Endodermal cell (in vitro differentiated cells): ENCODE results near the gene PTPRS. TPM values are rescaled to one million over a fixed set of nuclear protein-coding genes. Genes with fewer than 3 reads are reported as not detected.
"Not testable (repeated sequence)": the region's sequence is repeated elsewhere in the genome, so short reads cannot be mapped to it uniquely, and the experiment has no call there.

Experiments used
- DNase-seq: peaks from one replicate; pipeline ENCODE4 v3.0.0-alpha.2; 2017
- H3K27ac ChIP-seq: 2 replicates; pipeline ENCODE4 v1.5.1; 2013; ENCODE audit warnings: mild to moderate bottlenecking, low read depth, low read length, moderate library complexity
- H3K27me3 ChIP-seq: 2 replicates; pipeline ENCODE4 v1.6.1; 2013; ENCODE audit warnings: mild to moderate bottlenecking, low read length, moderate library complexity; ENCODE audit not compliant: insufficient read depth, control insufficient read depth, poor library complexity, severe bottlenecking
- H3K36me3 ChIP-seq: 2 replicates; pipeline ENCODE4 v1.7.0; 2013; ENCODE audit warnings: mild to moderate bottlenecking, low read length, moderate library complexity; ENCODE audit not compliant: control insufficient read depth, insufficient read depth
- H3K4me1 ChIP-seq: one replicate; pipeline ENCODE4 v1.7.0; 2013; ENCODE audit warnings: low read length; ENCODE audit not compliant: control insufficient read depth, insufficient read depth
- H3K4me3 ChIP-seq: 2 replicates; pipeline ENCODE4 v1.5.1; 2013; ENCODE audit warnings: mild to moderate bottlenecking, low read length, moderate library complexity
- H3K9ac ChIP-seq: 2 replicates; pipeline ENCODE4 v1.6.1; 2013; ENCODE audit warnings: mild to moderate bottlenecking, low read length, moderate library complexity; ENCODE audit not compliant: poor library complexity, severe bottlenecking; ENCODE audit errors: extremely low read depth
- H3K9me3 ChIP-seq: 2 replicates; pipeline ENCODE4 v1.6.1; 2013; ENCODE audit warnings: mild to moderate bottlenecking, low read length, moderate library complexity; ENCODE audit not compliant: control insufficient read depth
- H3K27ac Mint-ChIP-seq: 2 replicates; pipeline ENCODE4 v1.8.0; 2020; ENCODE audit warnings: mixed read lengths
- H3K27me3 Mint-ChIP-seq: 2 replicates; pipeline ENCODE4 v1.8.0; 2021; ENCODE audit warnings: mild to moderate bottlenecking, mixed read lengths; ENCODE audit not compliant: insufficient read depth
- H3K36me3 Mint-ChIP-seq: 2 replicates; pipeline ENCODE4 v1.8.0; 2020; ENCODE audit warnings: low read depth, mixed read lengths
- H3K4me1 Mint-ChIP-seq: 2 replicates; pipeline ENCODE4 v1.8.0; 2020; ENCODE audit warnings: mixed read lengths
- H3K4me3 Mint-ChIP-seq: 2 replicates; pipeline ENCODE4 v1.8.0; 2020; ENCODE audit warnings: mild to moderate bottlenecking, moderate library complexity, mixed read lengths
- H3K9me3 Mint-ChIP-seq: 2 replicates; pipeline ENCODE4 v1.8.0; 2020; ENCODE audit warnings: mild to moderate bottlenecking, mixed read lengths
- WGBS, 2 experiments: methylation state at CpG; one replicate each; pipeline versions ENCODE4 v1.1.5 to v1.1.7; 2013; ENCODE audit warnings: missing lambda C conversion rate in 2 of 2, mixed read lengths in 1 of 2; ENCODE audit not compliant: insufficient coverage in 1 of 2, insufficient read length in 1 of 2; 5-methylcytosine and 5-hydroxymethylcytosine counted together
- total RNA-seq, 2 donors: library from RNA; stranded (reverse); fragmentation: NEBNext Ultra II Directional in 1 of 2; extraction: Animal tissue kit (Norgen Biotek cat#: 25700) in 1 of 2; gene quantifications; 2 replicates in 1 of 2; 3 replicates in 1 of 2; pipeline ENCODE4 v1.2.1, GENCODE V29; 2021
- TF ChIP-seq, protein P1 (sequence below): fragments of 200-600 bp; sonication (generic); conservative IDR thresholded peaks from 2 replicates; pipeline ENCODE4 v1.5.0; 2021; ENCODE audit warnings: antibody characterized with exemption, mild to moderate bottlenecking

Gene PTPRS
- total RNA-seq, 2 donors from 2014 or later = 226 to 248 TPM

GRCh38 chr19:5367530-5368133 lies 27.0 kb upstream of the PTPRS start:
- Mint-ChIP-seq H3K27ac (no peak overlapping the region), H3K4me3 (no peak overlapping the region)
- H3K9ac ChIP-seq = no peak overlapping the region

DNA sequence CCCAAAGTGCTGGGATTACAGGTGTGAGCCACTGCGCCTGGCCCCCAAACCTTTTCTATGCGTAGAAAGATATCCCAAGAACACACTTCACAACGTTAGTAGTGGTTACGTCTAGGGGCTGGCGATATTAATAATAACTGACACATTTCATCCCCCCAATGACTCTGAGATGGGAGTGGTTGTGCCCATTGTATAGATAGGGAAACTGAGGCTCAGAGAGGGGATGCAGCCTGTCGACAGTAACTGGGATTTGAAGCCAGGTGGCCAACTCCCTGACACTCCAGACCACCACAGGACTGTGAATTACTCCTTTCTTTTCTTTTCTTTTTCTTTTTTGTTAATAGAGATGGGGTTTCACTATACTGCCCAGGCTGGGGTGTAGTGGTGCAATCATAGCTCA lies 25.3 kb upstream of the PTPRS start:
- TF ChIP-seq, protein P1, sequence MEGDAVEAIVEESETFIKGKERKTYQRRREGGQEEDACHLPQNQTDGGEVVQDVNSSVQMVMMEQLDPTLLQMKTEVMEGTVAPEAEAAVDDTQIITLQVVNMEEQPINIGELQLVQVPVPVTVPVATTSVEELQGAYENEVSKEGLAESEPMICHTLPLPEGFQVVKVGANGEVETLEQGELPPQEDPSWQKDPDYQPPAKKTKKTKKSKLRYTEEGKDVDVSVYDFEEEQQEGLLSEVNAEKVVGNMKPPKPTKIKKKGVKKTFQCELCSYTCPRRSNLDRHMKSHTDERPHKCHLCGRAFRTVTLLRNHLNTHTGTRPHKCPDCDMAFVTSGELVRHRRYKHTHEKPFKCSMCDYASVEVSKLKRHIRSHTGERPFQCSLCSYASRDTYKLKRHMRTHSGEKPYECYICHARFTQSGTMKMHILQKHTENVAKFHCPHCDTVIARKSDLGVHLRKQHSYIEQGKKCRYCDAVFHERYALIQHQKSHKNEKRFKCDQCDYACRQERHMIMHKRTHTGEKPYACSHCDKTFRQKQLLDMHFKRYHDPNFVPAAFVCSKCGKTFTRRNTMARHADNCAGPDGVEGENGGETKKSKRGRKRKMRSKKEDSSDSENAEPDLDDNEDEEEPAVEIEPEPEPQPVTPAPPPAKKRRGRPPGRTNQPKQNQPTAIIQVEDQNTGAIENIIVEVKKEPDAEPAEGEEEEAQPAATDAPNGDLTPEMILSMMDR = no peak
- H3K9me3 Mint-ChIP-seq = no peaks in the 10 kb centered on the region
- 96% methylated on average over 6 of the region's 6 CpGs; no CpG with 5 or more reads in 1 of the 2 experiments for WGBS, 2 experiments

More at GRCh38 chr19:5367530-5368133, 27.0 kb upstream of the PTPRS start:
- H3K4me1 ChIP-seq = no peaks in the 10 kb centered on the region
- no peak overlapping the region for H3K27ac ChIP-seq
- H3K36me3 ChIP-seq = no peaks in the 10 kb centered on the region
- WGBS, 2 experiments = 79 to 86% methylated on average over 4 to 5 of the region's 5 CpGs
- H3K9me3 ChIP-seq = no peaks in the 10 kb centered on the region
- H3K36me3 Mint-ChIP-seq = no peaks in the 10 kb centered on the region
- TF ChIP-seq, protein P1 = no peak
- no peaks in the 10 kb centered on the region for H3K9me3 Mint-ChIP-seq
- H3K27me3 Mint-ChIP-seq = peaks cover 18% of the 10 kb centered on the region
- H3K27me3 ChIP-seq = peaks cover 24% of the 10 kb centered on the region
- DNase-seq = no peak
- H3K4me3 ChIP-seq = no peak overlapping the region
- no peaks in the 10 kb centered on the region for H3K4me1 Mint-ChIP-seq

DNA sequence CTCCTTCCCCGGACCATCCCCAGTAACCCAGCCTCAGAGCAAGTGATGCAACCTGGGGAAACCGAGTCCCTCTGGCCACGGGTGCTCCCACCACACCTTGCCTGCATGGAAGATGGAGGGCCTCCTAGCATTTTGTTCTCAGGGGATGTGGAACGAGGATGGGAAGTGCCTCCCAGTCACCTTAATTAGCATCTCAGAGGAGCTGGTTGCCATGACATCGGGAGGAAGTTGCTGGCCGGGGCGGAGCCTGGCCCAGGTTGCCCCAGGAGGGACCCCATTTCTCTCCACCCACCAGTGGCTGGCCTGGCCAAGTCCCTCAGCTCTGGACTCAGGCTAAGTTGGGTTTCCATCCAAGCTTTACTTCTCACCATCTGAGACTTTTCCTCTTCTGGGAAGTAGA lies 24.1 kb upstream of the PTPRS start:
- H3K9ac ChIP-seq = no peak overlapping the region
- no peak overlapping the region for H3K4me3 Mint-ChIP-seq
- DNase-seq = peak; percentile 78
- peaks cover 18% of the 10 kb centered on the region for H3K27me3 Mint-ChIP-seq
- no peaks in the 10 kb centered on the region for H3K4me1 ChIP-seq
- no peaks in the 10 kb centered on the region for H3K4me1 Mint-ChIP-seq
- TF ChIP-seq, protein P1 = no peak
- no peaks in the 10 kb centered on the region for H3K9me3 Mint-ChIP-seq
- no peaks in the 10 kb centered on the region for H3K36me3 ChIP-seq
- no peak overlapping the region for H3K4me3 ChIP-seq
- H3K27ac ChIP-seq = no peak overlapping the region
- H3K36me3 Mint-ChIP-seq = no peaks in the 10 kb centered on the region
- no peak overlapping the region for H3K27ac Mint-ChIP-seq
- no peaks in the 10 kb centered on the region for H3K9me3 ChIP-seq
- peaks cover 17% of the 10 kb centered on the region for H3K27me3 ChIP-seq
- WGBS, 2 experiments = 44 to 50% methylated on average over 2 to 7 of the region's 7 CpGs

More for the DNA sequence above, 25.3 kb upstream of the PTPRS start:
- H3K27me3 ChIP-seq = peaks cover 17% of the 10 kb centered on the region
- H3K9ac ChIP-seq = no peak overlapping the region
- no peak overlapping the region for H3K4me3 ChIP-seq
- no peaks in the 10 kb centered on the region for H3K36me3 Mint-ChIP-seq
- H3K27ac Mint-ChIP-seq = no peak overlapping the region
- H3K9me3 ChIP-seq = no peaks in the 10 kb centered on the region
- H3K36me3 ChIP-seq = no peaks in the 10 kb centered on the region
- no peak overlapping the region for H3K4me3 Mint-ChIP-seq
- no peaks in the 10 kb centered on the region for H3K4me1 ChIP-seq
- DNase-seq = no peak
- no peak overlapping the region for H3K27ac ChIP-seq
- H3K27me3 Mint-ChIP-seq = peaks cover 12% of the 10 kb centered on the region
- no peaks in the 10 kb centered on the region for H3K4me1 Mint-ChIP-seq

- H3K36me3 Mint-ChIP-seq, H3K9me3 ChIP-seq, DNase-seq, H3K27ac ChIP-seq, H3K27me3 ChIP-seq, H3K9me3 Mint-ChIP-seq, H3K36me3 ChIP-seq, H3K9ac ChIP-seq, H3K27ac Mint-ChIP-seq, H3K4me1 ChIP-seq, H3K4me3 ChIP-seq, H3K4me3 Mint-ChIP-seq, H3K4me1 Mint-ChIP-seq: not testable (repeated sequence)
- peaks cover 35% of the 10 kb centered on the region for H3K27me3 Mint-ChIP-seq
- 88 to 95% methylated on average over 7 to 9 of the region's 9 CpGs for WGBS, 2 experiments
These were observed 21.2 kb upstream of the PTPRS start for GRCh38 chr19:5361839-5362238.
